ENCODE results near the gene CCDC85B. TPM values are rescaled to one million over a fixed set of nuclear protein-coding genes. Genes with fewer than 3 reads are reported as not detected.

CCDC85B gene
- total RNA-seq, 6 experiments from 2014 or later = 78.9 to 112 (median 87.7) TPM

DNA sequence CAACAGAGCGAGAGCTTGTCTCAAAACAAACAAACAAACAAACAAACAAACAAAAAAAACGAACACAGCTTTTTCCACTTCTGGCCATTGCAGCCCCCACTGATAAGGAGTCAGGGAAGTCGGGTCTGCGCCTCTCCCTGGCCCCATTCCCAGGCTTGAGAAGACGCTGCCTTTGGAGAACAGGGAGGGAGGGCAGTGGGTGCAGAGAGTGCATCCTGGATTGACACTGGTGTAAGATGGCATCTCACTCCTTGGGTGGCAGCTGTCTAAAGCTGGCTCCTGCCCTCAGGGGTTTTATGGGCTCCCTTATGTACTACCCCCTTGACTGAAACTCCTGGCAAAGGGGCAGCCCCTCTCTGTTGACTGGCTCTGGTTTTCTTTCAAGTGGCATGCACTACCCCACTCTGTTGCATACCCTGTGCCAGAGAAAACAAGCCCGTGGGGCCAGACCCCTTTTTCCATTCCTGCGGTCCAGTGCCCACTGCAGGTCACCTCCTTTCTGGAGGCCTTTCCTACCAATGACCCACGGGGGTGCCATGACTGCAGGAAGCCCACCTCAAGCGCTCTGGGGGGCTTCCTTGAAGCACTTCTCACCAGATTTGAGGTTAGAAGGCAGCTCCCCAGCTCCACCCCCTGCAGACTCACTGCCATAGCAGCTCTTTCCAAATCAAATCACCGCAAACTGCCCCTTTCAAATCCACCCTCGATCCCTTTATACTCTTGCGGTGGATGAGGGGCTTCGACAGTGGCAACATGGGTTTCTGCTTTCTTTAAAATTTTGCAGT lies 41.5 kb downstream of the CCDC85B start:
- no peak for DNase-seq
- Mint-ChIP-seq H3K9me3 (no peaks in the 10 kb centered on the region), H3K36me3 (ENCODE audit: low read depth) (0 out of 2 replicates have a peak, but pooled peaks cover 3% of the 10 kb centered on the region), H3K4me3 (no peak overlapping the region), H3K4me1 (ENCODE audit: low read depth) (peaks cover 11% of the 10 kb centered on the region), H3K27ac (no peak overlapping the region), H3K27me3 (ENCODE audit: insufficient read depth) (peaks cover 3% of the 10 kb centered on the region; the same call in 1 of the 2 replicates)
- TF ChIP-seq, protein P1, sequence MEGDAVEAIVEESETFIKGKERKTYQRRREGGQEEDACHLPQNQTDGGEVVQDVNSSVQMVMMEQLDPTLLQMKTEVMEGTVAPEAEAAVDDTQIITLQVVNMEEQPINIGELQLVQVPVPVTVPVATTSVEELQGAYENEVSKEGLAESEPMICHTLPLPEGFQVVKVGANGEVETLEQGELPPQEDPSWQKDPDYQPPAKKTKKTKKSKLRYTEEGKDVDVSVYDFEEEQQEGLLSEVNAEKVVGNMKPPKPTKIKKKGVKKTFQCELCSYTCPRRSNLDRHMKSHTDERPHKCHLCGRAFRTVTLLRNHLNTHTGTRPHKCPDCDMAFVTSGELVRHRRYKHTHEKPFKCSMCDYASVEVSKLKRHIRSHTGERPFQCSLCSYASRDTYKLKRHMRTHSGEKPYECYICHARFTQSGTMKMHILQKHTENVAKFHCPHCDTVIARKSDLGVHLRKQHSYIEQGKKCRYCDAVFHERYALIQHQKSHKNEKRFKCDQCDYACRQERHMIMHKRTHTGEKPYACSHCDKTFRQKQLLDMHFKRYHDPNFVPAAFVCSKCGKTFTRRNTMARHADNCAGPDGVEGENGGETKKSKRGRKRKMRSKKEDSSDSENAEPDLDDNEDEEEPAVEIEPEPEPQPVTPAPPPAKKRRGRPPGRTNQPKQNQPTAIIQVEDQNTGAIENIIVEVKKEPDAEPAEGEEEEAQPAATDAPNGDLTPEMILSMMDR (IDR thresholded peaks at IDR 0.05) = no peak

GRCh38 chr11:65932558-65932919 lies 42.1 kb downstream of the CCDC85B start:
- peak; percentile 12 for DNase-seq
- 0 out of 2 replicates have a peak, but pooled peaks cover 3% of the 10 kb centered on the region for H3K36me3 Mint-ChIP-seq (ENCODE audit: low read depth)

GRCh38 chr11:65934014-65934413 lies 43.5 kb downstream of the CCDC85B start:
- TF ChIP-seq, protein P1 (IDR thresholded peaks at IDR 0.05) = no peak
- Mint-ChIP-seq H3K27ac (no peak overlapping the region), H3K9me3 (no peaks in the 10 kb centered on the region), H3K36me3 (ENCODE audit: low read depth) (0 out of 2 replicates have a peak, but pooled peaks cover 1% of the 10 kb centered on the region), H3K4me3 (no peak overlapping the region), H3K27me3 (ENCODE audit: insufficient read depth) (peaks cover 3% of the 10 kb centered on the region), H3K4me1 (ENCODE audit: low read depth) (peaks cover 11% of the 10 kb centered on the region)
- no peak for DNase-seq

More at GRCh38 chr11:65932558-65932919, 42.1 kb downstream of the CCDC85B start:
- TF ChIP-seq, protein P1 (IDR thresholded peaks at IDR 0.05) = peak; percentile 49
- Mint-ChIP-seq H3K27me3 (ENCODE audit: insufficient read depth) (peaks cover 4% of the 10 kb centered on the region; the same call in 1 of the 2 replicates), H3K4me3 (no peak overlapping the region), H3K4me1 (ENCODE audit: low read depth) (peaks cover 11% of the 10 kb centered on the region), H3K9me3 (no peaks in the 10 kb centered on the region), H3K27ac (no peak overlapping the region)

DNA sequence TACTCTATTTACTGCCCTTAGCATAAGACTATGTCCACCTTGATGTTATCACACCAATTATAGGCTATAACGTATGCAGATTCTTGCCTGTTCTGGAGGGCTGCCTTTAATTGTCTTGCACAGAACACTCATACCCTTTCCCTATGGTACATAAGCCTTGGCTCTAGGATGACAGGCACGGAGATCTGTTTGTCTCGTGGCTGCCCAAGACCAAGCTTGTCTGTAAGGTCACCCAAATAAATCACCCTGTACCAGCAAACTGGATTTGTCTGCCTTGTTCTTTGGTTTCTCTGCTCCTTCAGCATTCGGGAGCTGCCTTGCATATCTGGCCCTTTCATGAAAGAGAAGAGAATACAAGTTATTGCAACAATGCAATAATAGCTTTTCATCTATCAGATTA lies 47.3 kb downstream of the CCDC85B start:
- Mint-ChIP-seq H3K27me3 (ENCODE audit: insufficient read depth) (peaks cover 7% of the 10 kb centered on the region), H3K36me3 (ENCODE audit: low read depth) (no peaks in the 10 kb centered on the region), H3K4me3 (no peak overlapping the region), H3K9me3 (no peaks in the 10 kb centered on the region), H3K27ac (no peak overlapping the region), H3K4me1 (ENCODE audit: low read depth) (peaks cover 34% of the 10 kb centered on the region)
- no peak for DNase-seq
- TF ChIP-seq, protein P1 (IDR thresholded peaks at IDR 0.05) = no peak

Other genes with a start within 250 kb of the CCDC85B start
- 10 to 100 TPM; 66.9 to 72.7 (median 69.5) TPM for gene RELA, start 227.8 kb upstream of the CCDC85B start, total RNA-seq (2021; fragmentation: NEBNext Ultra II Directional; extraction: Animal tissue kit (Norgen Biotek cat#: 25700))
- gene KAT5, start 178.4 kb upstream of the CCDC85B start, total RNA-seq (2021; fragmentation: NEBNext Ultra II Directional; extraction: Animal tissue kit (Norgen Biotek cat#: 25700)) = 10 to 100 TPM; 36.5 to 42.6 (median 38.9) TPM
- gene RNASEH2C, start 169.9 kb upstream of the CCDC85B start, total RNA-seq (2021; fragmentation: NEBNext Ultra II Directional; extraction: Animal tissue kit (Norgen Biotek cat#: 25700)) = 10 to 100 TPM; 54.0 to 85.6 (median 61.4) TPM
- gene AP5B1, start 109.7 kb upstream of the CCDC85B start, total RNA-seq (2021; fragmentation: NEBNext Ultra II Directional; extraction: Animal tissue kit (Norgen Biotek cat#: 25700)) = 10 to 100 TPM in 2 of 6 experiments, 1 to 10 TPM in 4; 8.7 to 11.1 (median 9.5) TPM
- gene OVOL1, start 103.6 kb upstream of the CCDC85B start, total RNA-seq (2021; fragmentation: NEBNext Ultra II Directional; extraction: Animal tissue kit (Norgen Biotek cat#: 25700)) = not detected
- not detected for gene SNX32, start 56.7 kb upstream of the CCDC85B start, total RNA-seq (2021; fragmentation: NEBNext Ultra II Directional; extraction: Animal tissue kit (Norgen Biotek cat#: 25700))
- 1,000 to 10,000 TPM; 2,002 to 2,288 (median 2,238) TPM for gene CFL1, start 32.5 kb upstream of the CCDC85B start, total RNA-seq (2021; fragmentation: NEBNext Ultra II Directional; extraction: Animal tissue kit (Norgen Biotek cat#: 25700))
- 10 to 100 TPM; 38.4 to 47.9 (median 43.1) TPM for gene MUS81, start 30.2 kb upstream of the CCDC85B start, total RNA-seq (2021; fragmentation: NEBNext Ultra II Directional; extraction: Animal tissue kit (Norgen Biotek cat#: 25700))
- 100 to 1,000 TPM; 318 to 359 (median 329) TPM for gene EFEMP2, start 17.9 kb upstream of the CCDC85B start, total RNA-seq (2021; fragmentation: NEBNext Ultra II Directional; extraction: Animal tissue kit (Norgen Biotek cat#: 25700))
- gene CTSW, start 10.8 kb upstream of the CCDC85B start, total RNA-seq (2021; fragmentation: NEBNext Ultra II Directional; extraction: Animal tissue kit (Norgen Biotek cat#: 25700)) = under 1 TPM in 4 of 6 experiments, not detected in 2; 0.11 to 0.22 (median 0.14) TPM
- 100 to 1,000 TPM; 117 to 145 (median 135) TPM for gene FIBP, start 2.2 kb upstream of the CCDC85B start, total RNA-seq (2021; fragmentation: NEBNext Ultra II Directional; extraction: Animal tissue kit (Norgen Biotek cat#: 25700))
- 100 to 1,000 TPM; 134 to 275 (median 234) TPM for gene FOSL1, start 9.7 kb downstream of the CCDC85B start, total RNA-seq (2021; fragmentation: NEBNext Ultra II Directional; extraction: Animal tissue kit (Norgen Biotek cat#: 25700))
- 10 to 100 TPM; 79.0 to 94.6 (median 85.0) TPM for gene C11orf68, start 28.4 kb downstream of the CCDC85B start, total RNA-seq (2021; fragmentation: NEBNext Ultra II Directional; extraction: Animal tissue kit (Norgen Biotek cat#: 25700))
- gene DRAP1, start 28.8 kb downstream of the CCDC85B start, total RNA-seq (2021; fragmentation: NEBNext Ultra II Directional; extraction: Animal tissue kit (Norgen Biotek cat#: 25700)) = 100 to 1,000 TPM; 362 to 687 (median 615) TPM
- under 1 TPM in 1 of 6 experiments, not detected in 5; 0.23 TPM for gene TSGA10IP, start 54.8 kb downstream of the CCDC85B start, total RNA-seq (2021; fragmentation: NEBNext Ultra II Directional; extraction: Animal tissue kit (Norgen Biotek cat#: 25700))
- 10 to 100 TPM; 51.7 to 69.3 (median 61.0) TPM for gene SART1, start 71.1 kb downstream of the CCDC85B start, total RNA-seq (2021; fragmentation: NEBNext Ultra II Directional; extraction: Animal tissue kit (Norgen Biotek cat#: 25700))
- 10 to 100 TPM; 28.6 to 36.8 (median 31.7) TPM for gene EIF1AD, start 111.5 kb downstream of the CCDC85B start, total RNA-seq (2021; fragmentation: NEBNext Ultra II Directional; extraction: Animal tissue kit (Norgen Biotek cat#: 25700))
- gene BANF1, start 111.8 kb downstream of the CCDC85B start, total RNA-seq (2021; fragmentation: NEBNext Ultra II Directional; extraction: Animal tissue kit (Norgen Biotek cat#: 25700)) = 100 to 1,000 TPM; 257 to 337 (median 300) TPM
- under 1 TPM in 2 of 6 experiments, not detected in 4; 0.33 to 0.83 TPM for gene CST6, start 121.3 kb downstream of the CCDC85B start, total RNA-seq (2021; fragmentation: NEBNext Ultra II Directional; extraction: Animal tissue kit (Norgen Biotek cat#: 25700))
- 1 to 10 TPM; 2.1 to 3.8 (median 2.7) TPM for gene CATSPER1, start 135.8 kb downstream of the CCDC85B start, total RNA-seq (2021; fragmentation: NEBNext Ultra II Directional; extraction: Animal tissue kit (Norgen Biotek cat#: 25700))
- under 1 TPM in 1 of 6 experiments, not detected in 5; 0.14 TPM for gene GAL3ST3, start 158.5 kb downstream of the CCDC85B start, total RNA-seq (2021; fragmentation: NEBNext Ultra II Directional; extraction: Animal tissue kit (Norgen Biotek cat#: 25700))
- gene SF3B2, start 161.7 kb downstream of the CCDC85B start, total RNA-seq (2021; fragmentation: NEBNext Ultra II Directional; extraction: Animal tissue kit (Norgen Biotek cat#: 25700)) = 100 to 1,000 TPM; 199 to 240 (median 222) TPM
- 100 to 1,000 TPM in 2 of 6 experiments, 10 to 100 TPM in 4; 82.8 to 114 (median 91.8) TPM for gene PACS1, start 179.6 kb downstream of the CCDC85B start, total RNA-seq (2021; fragmentation: NEBNext Ultra II Directional; extraction: Animal tissue kit (Norgen Biotek cat#: 25700))